ENCODE data around the gene SLPI.

GRCh38 chr20:45212836-45213235, 41.5 kb downstream of the SLPI start:
- TF ChIP-seq, protein P1, sequence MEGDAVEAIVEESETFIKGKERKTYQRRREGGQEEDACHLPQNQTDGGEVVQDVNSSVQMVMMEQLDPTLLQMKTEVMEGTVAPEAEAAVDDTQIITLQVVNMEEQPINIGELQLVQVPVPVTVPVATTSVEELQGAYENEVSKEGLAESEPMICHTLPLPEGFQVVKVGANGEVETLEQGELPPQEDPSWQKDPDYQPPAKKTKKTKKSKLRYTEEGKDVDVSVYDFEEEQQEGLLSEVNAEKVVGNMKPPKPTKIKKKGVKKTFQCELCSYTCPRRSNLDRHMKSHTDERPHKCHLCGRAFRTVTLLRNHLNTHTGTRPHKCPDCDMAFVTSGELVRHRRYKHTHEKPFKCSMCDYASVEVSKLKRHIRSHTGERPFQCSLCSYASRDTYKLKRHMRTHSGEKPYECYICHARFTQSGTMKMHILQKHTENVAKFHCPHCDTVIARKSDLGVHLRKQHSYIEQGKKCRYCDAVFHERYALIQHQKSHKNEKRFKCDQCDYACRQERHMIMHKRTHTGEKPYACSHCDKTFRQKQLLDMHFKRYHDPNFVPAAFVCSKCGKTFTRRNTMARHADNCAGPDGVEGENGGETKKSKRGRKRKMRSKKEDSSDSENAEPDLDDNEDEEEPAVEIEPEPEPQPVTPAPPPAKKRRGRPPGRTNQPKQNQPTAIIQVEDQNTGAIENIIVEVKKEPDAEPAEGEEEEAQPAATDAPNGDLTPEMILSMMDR (IDR thresholded peaks at IDR 0.05; ENCODE audit: low read length) = no peak
- no peak for TF ChIP-seq EZH2 (IDR thresholded peaks at IDR 0.05; ENCODE audit: borderline replicate concordance, low read length)

Measured in OCI-LY1 (cell line).